Mononuclear cell (primary cell): ENCODE measurements around the gene FCN3. TPM values are rescaled to one million over a fixed set of nuclear protein-coding genes. Genes with fewer than 3 reads are reported as not detected.

Experiments used
- H3K27me3 ChIP-seq: 2 replicates; pipeline ENCODE4 v1.6.0; 2011; ENCODE audit warnings: low read length, control low read depth; ENCODE audit not compliant: insufficient read depth
- H3K4me1 ChIP-seq: 2 replicates; pipeline ENCODE4 v1.5.1; 2011; ENCODE audit warnings: mild to moderate bottlenecking, low read length, control low read depth; ENCODE audit not compliant: insufficient read depth
- H3K4me3 ChIP-seq: 2 replicates; pipeline ENCODE4 v1.5.1; 2011; ENCODE audit warnings: mild to moderate bottlenecking, low read length, moderate library complexity
- H3K9me3 ChIP-seq: 2 replicates; pipeline ENCODE4 v1.5.1; 2011; ENCODE audit warnings: low read depth, mild to moderate bottlenecking, control low read depth, low read length
- total RNA-seq: library from RNA; depleted of rRNA; stranded (reverse); fragments of >200 nt; gene quantifications from one replicate; pipeline ENCODE4 v1.2.3, GENCODE V29; 2012

The FCN3 gene
- total RNA-seq, 1 donor, result not detected

- H3K9me3 ChIP-seq, result no peaks in the 10 kb centered on the region
- no peak overlapping the region for H3K4me3 ChIP-seq
- no peaks in the 10 kb centered on the region for H3K27me3 ChIP-seq
- H3K4me1 ChIP-seq, result peaks cover 33% of the 10 kb centered on the region
Observed at GRCh38 chr1:27403931-27404330, 29.3 kb upstream of the FCN3 start.

DNA sequence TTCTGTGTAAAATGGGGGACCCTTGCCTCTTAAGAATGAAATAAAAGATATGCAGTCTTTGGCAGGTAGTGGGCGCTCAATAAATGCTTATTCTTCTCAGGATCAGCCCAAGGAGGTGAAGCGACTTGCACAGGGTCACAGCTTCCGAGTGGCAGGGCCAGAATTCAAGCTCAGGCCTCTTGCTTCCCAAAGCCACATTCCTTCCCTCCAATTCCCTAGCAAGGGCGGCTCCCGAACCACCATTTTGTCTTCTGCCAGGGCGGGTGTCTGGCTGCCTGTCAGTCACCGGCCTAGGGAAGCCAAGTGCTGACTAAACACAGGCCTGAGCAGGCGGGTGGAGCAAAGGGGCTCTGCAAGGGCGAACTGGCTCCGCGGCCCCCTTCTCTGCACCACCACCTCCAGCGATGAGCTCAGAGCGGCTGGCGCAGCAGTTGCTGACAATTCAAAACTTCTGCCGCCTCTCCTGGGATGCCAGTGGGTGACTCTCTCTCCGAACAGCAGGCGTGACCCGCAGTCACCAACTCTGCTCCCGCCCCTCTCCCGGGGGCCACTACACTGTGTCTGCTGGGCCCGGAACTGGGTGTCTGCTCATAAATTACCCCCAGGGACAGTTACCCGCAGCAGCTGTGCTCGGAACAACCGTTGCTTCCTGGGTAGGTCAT lies 28.6 kb upstream of the FCN3 start:
- no peaks in the 10 kb centered on the region for H3K27me3 ChIP-seq
- H3K4me3 ChIP-seq, result no peak overlapping the region
- no peaks in the 10 kb centered on the region for H3K9me3 ChIP-seq
- peaks cover 33% of the 10 kb centered on the region for H3K4me1 ChIP-seq

DNA sequence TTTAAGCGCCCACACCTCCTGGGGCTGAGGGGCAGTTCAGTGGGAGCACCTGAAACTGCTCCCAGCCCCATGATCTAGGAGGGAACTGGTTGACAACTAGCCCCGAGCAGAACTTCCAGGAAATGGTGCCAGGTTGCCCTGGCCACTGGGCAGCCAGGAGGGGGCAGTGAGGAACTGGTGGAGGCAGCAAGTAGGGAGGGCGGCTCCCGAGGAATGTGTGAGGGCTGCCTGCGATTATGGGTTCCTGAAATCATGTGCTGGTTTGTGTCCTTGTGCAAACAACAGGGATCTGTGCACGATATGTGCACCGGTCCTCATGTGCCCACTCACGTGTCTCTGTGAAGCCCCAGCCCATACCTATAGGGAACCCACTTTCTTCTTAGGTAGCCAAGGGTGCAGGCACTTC lies 27.7 kb upstream of the FCN3 start:
- H3K27me3 ChIP-seq, result no peaks in the 10 kb centered on the region
- H3K4me1 ChIP-seq, result peaks cover 33% of the 10 kb centered on the region
- no peak overlapping the region for H3K4me3 ChIP-seq
- H3K9me3 ChIP-seq, result no peaks in the 10 kb centered on the region

DNA sequence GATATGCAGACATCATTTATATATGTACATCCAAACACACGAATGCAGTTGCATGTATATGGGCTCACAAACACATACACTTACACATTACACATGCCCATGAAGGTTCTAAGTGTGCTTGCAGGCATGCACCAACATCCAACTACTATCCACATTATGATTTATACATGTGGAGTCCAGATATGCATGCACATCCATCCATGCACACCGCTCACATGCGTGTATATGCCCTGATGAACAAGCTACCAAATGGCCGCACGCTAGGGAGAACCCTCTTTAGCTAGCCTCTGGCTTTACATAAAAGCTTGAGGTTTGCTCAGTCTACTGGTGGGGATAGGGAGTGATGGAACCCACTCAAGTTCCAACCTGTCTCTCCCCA lies 26.3 kb upstream of the FCN3 start:
- Histone ChIP-seq H3K27me3 (no peaks in the 10 kb centered on the region), H3K4me1 (peaks cover 29% of the 10 kb centered on the region), H3K4me3 (no peak overlapping the region)

GRCh38 chr1:27400082-27400962 lies 25.7 kb upstream of the FCN3 start:
- H3K27me3 ChIP-seq, result no peaks in the 10 kb centered on the region
- no peaks in the 10 kb centered on the region for H3K9me3 ChIP-seq
- H3K4me1 ChIP-seq, result peaks cover 30% of the 10 kb centered on the region
- H3K4me3 ChIP-seq, result no peak overlapping the region

More for the DNA sequence above, 26.3 kb upstream of the FCN3 start:
- H3K9me3 ChIP-seq, result no peaks in the 10 kb centered on the region

DNA sequence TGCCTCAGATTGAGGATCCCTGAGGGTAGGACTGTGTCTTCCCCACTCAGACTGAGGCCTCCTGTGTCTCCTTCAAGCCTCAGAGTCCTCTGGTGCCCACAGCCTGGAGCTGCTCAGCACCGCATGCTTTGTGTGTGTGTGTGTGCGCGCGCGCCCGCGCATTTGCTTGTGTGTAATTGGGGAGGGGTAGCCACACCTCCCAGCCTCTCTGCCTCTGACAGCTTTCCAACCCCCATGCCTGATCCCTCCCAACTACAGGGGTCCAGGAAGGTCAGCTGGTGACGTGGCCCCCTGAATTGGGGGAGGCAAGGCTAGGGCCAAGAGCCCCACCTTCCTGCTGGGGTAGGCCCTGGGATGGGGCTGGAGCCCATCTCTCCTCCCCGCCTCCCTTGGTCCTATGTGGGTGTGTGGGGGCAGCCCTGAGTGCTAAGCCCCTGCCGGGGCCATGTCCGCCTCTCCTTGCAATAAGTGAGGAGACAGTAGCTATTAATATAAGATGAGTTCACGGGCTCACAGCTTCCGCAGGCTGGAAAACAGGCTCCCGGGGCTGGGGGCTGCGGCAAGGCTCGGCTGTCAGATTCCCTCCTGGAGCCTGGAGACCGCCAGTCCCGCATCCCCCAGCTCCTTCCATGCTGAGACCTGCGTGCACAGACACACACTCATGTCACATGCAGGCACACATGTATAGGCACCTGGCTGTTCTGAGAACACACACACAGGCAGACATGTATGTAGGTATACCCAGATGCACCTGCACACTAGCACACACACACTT lies 24.8 kb upstream of the FCN3 start:
- Histone ChIP-seq H3K4me1 (peaks cover 36% of the 10 kb centered on the region), H3K27me3 (no peaks in the 10 kb centered on the region), H3K4me3 (no peak overlapping the region), H3K9me3 (no peaks in the 10 kb centered on the region)

- Histone ChIP-seq H3K27me3 (no peaks in the 10 kb centered on the region), H3K9me3 (no peaks in the 10 kb centered on the region), H3K4me1 (peaks cover 28% of the 10 kb centered on the region), H3K4me3 (no peak overlapping the region)
Observed at GRCh38 chr1:27398405-27399149, 24.0 kb upstream of the FCN3 start.

DNA sequence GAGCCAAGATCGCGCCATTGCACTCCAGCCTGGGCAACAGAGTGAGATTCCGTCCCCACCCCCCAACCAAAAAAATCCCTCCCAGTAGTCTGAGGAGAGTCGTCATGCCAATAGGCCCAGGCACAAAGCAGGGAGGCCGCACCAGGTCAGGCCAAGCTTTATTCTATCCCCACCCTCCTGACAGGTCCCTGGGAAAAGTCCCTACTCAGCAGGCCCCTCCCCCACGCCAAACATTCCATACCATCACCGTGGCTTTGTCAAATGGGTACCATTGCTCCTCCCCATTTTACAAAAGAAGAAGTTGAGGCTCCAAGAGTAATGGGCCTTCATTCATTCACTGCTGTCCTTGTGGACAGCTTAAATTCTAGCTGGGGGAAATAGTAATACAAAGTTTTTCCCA lies 23.1 kb upstream of the FCN3 start:
- Histone ChIP-seq H3K27me3 (no peaks in the 10 kb centered on the region), H3K9me3 (no peaks in the 10 kb centered on the region), H3K4me3 (no peak overlapping the region), H3K4me1 (peaks cover 22% of the 10 kb centered on the region)

GRCh38 chr1:27397110-27397509 lies 22.5 kb upstream of the FCN3 start:
- Histone ChIP-seq H3K9me3 (no peaks in the 10 kb centered on the region), H3K4me1 (peaks cover 22% of the 10 kb centered on the region)

GRCh38 chr1:27395441-27396195 lies 21.0 kb upstream of the FCN3 start:
- Histone ChIP-seq H3K4me3 (no peak overlapping the region), H3K27me3 (no peaks in the 10 kb centered on the region), H3K9me3 (no peaks in the 10 kb centered on the region), H3K4me1 (peaks cover 25% of the 10 kb centered on the region)

More at GRCh38 chr1:27397110-27397509, 22.5 kb upstream of the FCN3 start:
- no peaks in the 10 kb centered on the region for H3K27me3 ChIP-seq
- no peak overlapping the region for H3K4me3 ChIP-seq

DNA sequence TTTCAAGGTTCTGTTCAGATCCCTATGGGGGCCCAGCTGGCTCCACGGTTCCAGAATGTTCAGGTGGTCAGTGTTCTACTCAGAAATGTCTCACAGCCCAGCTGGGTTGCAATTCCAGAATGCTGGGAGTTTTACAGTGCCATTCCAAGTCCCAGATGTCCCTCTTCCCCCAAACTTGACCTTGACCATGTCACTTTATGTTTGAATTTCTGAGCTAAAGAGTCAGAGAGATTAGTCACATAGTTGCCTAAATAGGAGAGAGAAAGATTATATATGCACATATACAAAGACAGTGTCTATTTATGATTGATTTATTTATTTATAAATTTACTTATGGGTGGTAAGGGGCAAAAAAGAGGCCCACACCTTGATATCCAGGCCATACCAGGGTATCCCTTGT lies 20.3 kb upstream of the FCN3 start:
- Histone ChIP-seq H3K27me3 (no peaks in the 10 kb centered on the region), H3K9me3 (no peaks in the 10 kb centered on the region), H3K4me3 (no peak overlapping the region), H3K4me1 (peaks cover 25% of the 10 kb centered on the region)

DNA sequence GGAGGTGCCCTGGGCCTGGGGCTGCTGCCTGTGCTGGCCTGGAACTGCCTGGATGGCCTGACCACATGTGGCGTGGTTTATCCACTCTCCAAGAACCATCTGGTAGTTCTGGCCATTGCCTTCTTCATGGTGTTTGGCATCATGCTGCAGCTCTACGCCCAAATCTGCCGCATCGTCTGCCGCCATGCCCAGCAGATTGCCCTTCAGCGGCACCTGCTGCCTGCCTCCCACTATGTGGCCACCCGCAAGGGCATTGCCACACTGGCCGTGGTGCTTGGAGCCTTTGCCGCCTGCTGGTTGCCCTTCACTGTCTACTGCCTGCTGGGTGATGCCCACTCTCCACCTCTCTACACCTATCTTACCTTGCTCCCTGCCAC lies 19.6 kb upstream of the FCN3 start:
- Histone ChIP-seq H3K4me1 (peaks cover 25% of the 10 kb centered on the region), H3K9me3 (no peaks in the 10 kb centered on the region), H3K27me3 (no peaks in the 10 kb centered on the region), H3K4me3 (no peak overlapping the region)

GRCh38 chr1:27393641-27394281 lies 19.1 kb upstream of the FCN3 start:
- Histone ChIP-seq H3K9me3 (no peaks in the 10 kb centered on the region), H3K4me1 (peaks cover 25% of the 10 kb centered on the region), H3K27me3 (no peaks in the 10 kb centered on the region), H3K4me3 (no peak overlapping the region)
